Measurements from ENCODE around the gene IER3IP1.

DNA sequence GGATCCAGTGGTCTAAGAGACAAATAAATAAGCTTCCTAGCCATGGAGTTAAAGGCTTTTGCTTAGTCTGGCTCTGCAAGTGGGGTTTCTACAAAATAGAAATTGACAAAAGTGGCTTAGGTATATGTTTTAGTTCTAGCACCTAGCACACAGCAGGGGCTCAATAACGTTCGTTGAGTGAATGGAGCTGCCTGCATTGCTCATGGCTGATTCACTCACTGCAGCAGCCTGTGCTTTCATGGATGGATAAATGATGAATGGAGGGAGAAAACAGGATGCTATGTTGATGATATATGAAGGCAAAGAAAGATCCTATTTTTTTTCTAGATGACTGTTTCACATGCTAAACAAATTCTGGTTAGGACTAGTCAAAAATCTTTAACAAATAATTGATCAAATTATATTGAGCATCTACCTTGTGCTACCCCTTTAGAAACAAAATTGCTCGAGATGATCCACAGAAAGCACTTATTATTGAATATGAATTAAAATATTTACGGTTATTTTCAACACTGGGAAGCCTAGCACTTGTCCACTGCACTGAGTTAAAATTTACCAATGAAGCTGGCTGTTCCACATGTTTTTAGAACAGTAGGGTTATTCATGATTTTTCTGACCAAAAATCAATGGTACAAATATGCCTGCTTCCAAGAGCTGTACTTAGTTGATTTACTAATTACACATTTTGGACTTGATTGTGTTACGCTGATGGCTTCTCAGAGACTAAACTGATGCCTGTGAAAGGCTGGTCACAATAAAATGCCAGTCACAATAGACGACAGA, 65.5 kb downstream of the IER3IP1 start:
- TF ChIP-seq EP300 (IDR thresholded peaks at IDR 0.05; ENCODE audit: low read depth) (no peak), POLR2AphosphoS5 (IDR thresholded peaks at IDR 0.05) (no peak)
- TF ChIP-seq, protein P1, sequence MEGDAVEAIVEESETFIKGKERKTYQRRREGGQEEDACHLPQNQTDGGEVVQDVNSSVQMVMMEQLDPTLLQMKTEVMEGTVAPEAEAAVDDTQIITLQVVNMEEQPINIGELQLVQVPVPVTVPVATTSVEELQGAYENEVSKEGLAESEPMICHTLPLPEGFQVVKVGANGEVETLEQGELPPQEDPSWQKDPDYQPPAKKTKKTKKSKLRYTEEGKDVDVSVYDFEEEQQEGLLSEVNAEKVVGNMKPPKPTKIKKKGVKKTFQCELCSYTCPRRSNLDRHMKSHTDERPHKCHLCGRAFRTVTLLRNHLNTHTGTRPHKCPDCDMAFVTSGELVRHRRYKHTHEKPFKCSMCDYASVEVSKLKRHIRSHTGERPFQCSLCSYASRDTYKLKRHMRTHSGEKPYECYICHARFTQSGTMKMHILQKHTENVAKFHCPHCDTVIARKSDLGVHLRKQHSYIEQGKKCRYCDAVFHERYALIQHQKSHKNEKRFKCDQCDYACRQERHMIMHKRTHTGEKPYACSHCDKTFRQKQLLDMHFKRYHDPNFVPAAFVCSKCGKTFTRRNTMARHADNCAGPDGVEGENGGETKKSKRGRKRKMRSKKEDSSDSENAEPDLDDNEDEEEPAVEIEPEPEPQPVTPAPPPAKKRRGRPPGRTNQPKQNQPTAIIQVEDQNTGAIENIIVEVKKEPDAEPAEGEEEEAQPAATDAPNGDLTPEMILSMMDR (IDR thresholded peaks at IDR 0.05), result no peak
